H7 (cell line): ENCODE data around the gene PKP1. TPM values are rescaled to one million over a fixed set of nuclear protein-coding genes. Genes with fewer than 3 reads are reported as not detected.

ENCODE experiments used
- DNase-seq: peaks from one replicate; pipeline ENCODE4 v3.0.0; 2012
- H3K27me3 ChIP-seq: 2 replicates; pipeline ENCODE4 v1.6.0; 2011; ENCODE audit warnings: mild to moderate bottlenecking, low read length; ENCODE audit not compliant: control insufficient read depth, insufficient read depth
- H3K36me3 ChIP-seq: replicated peaks from 2 replicates; pipeline ENCODE4 v1.5.1; 2011; ENCODE audit warnings: low read length; ENCODE audit not compliant: control insufficient read depth, insufficient read depth
- H3K4me3 ChIP-seq: 2 replicates; pipeline ENCODE4 v1.5.1; 2011; ENCODE audit warnings: low read depth, mild to moderate bottlenecking, control low read depth, low read length, moderate library complexity; ENCODE audit not compliant: insufficient read depth
- total RNA-seq: library from RNA; depleted of rRNA; stranded (reverse); fragments of >200 nt; shearing (Covaris generic); gene quantifications from 2 replicates; pipeline ENCODE4 v1.2.3, GENCODE V29; 2014

Gene PKP1
- total RNA-seq, 1 experiment from 2014 or later, result not detected

DNA sequence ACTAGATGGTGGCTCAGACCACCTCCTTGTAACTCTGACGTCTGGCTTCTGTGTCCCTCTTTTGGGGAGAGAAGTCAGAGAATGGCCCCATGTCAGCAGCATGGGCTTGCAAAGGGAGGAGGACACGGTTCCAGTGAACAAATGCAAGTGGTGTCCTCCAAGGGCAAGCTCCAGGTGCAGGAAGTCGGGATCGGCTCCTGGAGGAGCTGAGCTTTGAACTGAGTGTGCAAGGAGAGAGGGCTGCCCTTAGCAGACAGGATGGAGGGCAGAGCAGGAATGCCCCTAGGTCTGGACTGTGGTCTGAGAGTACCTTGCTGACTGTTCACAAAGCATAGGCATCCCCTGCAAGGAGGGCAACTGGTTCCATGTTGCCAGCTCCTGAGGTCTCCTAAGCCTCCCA is 17.3 kb downstream of the PKP1 start:
- H3K4me3 ChIP-seq, result no peak overlapping the region
- no peaks in the 10 kb centered on the region; the same call in 1 of the 2 replicates for H3K27me3 ChIP-seq
- no peak for DNase-seq
- no peaks in the 10 kb centered on the region for H3K36me3 ChIP-seq

- no peak overlapping the region for H3K4me3 ChIP-seq
- DNase-seq, result peak; percentile 67
- H3K36me3 ChIP-seq, result no peaks in the 10 kb centered on the region
- H3K27me3 ChIP-seq, result no peaks in the 10 kb centered on the region; the same call in 1 of the 2 replicates
These were observed 19.2 kb downstream of the PKP1 start for GRCh38 chr1:201302163-201303152.

DNA sequence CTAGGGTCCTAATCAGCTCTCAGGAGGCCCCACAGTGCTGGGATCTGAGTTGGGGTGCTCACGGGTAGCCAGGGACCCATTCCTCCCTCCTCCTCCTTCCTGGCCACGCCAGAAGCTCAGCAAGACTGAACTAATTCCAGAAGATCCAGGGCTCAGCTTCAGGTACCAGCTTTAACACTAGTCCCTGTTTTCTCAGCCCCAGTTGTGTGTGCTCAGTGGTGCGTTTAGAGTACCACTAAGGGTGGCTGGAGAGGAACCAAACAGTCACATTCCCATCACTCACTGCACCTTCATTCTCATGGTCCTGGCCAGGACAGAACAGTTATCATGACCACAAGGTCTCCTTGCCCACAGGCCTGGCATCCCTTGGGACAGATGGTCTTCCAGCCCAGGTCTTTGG is 20.8 kb downstream of the PKP1 start:
- Histone ChIP-seq H3K4me3 (no peak overlapping the region), H3K36me3 (no peaks in the 10 kb centered on the region), H3K27me3 (peaks cover 3% of the 10 kb centered on the region)
- no peak for DNase-seq

DNA sequence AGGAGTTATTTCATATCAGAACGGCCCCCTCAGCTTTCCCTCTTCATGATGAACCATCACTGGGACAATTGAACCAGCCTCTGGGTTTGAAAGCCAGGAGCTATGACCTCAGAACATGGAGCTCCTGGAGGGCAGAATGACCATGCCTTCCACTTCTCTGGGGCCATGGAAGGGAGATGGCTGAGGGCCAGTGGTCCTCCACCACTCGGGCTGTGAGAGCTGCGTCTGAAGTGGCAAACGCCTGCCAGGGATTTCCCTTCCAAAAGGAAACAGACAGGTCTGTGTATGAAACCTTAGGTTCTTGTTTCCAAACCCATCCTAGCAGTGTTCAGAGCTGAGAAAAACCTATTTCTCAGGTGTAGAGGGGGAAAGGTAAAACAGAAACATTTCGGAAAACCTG is 22.5 kb downstream of the PKP1 start:
- Histone ChIP-seq H3K27me3 (peaks cover 7% of the 10 kb centered on the region), H3K4me3 (no peak overlapping the region), H3K36me3 (no peaks in the 10 kb centered on the region)
- no peak for DNase-seq

DNA sequence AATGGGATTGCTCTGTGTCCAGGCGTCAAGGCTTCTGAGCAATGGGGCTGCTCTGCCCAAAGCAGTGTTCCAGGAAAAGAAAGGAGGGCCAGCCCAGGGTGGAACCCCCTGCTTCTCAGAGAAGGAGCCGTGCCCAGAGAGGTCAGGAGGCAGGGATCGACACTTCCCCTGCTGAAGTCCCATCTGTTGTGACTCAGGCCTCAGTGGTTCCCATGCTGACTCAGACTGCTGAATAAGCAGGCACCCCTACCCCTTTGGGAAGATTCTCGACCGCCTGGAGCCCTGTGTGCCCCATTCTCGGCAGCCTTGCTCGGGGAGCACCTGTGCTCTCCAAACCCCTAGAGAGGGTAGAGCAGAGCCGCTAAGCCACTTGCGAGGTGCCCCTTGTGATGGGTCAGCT is 23.9 kb downstream of the PKP1 start:
- DNase-seq, result no peak
- no peaks in the 10 kb centered on the region for H3K36me3 ChIP-seq
- H3K27me3 ChIP-seq, result peaks cover 7% of the 10 kb centered on the region
- no peak overlapping the region for H3K4me3 ChIP-seq

DNA sequence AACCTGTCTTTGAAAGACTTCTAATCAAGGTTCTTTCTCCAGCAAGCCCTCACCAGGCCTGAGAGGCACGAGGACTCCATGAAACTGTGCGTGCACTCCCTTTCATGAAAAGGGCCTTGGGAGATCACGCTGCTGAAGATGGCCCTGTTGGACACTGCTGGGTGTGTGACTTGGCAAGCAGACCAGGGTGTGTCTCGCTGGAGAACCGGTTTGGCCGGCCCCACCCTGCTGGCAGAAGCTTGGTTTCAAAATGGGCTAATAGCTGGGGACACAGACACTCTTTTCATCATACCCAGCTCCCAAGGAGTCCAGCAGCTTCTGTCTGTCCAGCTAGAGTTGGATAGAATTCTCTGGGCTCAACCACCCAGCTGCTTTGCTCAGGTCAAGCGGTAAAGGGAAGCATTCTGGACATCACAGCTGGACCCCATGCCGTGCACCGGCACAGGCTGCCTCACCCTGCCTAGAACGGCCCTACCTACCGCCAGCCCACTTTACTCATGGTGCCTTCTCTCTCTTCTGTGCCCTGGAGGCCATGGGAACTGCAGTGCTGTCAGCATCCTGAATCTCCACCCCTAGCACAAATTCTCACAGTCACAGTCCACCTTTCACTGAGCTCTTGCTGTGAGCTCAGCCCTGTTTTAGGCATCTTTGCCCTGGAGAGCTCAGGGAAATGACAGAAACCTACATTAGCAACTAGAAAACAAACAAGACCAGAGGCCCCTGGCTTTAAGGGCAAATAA is 24.6 kb downstream of the PKP1 start:
- peaks cover 7% of the 10 kb centered on the region for H3K27me3 ChIP-seq
- DNase-seq, result no peak
- H3K4me3 ChIP-seq, result no peak overlapping the region
- H3K36me3 ChIP-seq, result no peaks in the 10 kb centered on the region

DNA sequence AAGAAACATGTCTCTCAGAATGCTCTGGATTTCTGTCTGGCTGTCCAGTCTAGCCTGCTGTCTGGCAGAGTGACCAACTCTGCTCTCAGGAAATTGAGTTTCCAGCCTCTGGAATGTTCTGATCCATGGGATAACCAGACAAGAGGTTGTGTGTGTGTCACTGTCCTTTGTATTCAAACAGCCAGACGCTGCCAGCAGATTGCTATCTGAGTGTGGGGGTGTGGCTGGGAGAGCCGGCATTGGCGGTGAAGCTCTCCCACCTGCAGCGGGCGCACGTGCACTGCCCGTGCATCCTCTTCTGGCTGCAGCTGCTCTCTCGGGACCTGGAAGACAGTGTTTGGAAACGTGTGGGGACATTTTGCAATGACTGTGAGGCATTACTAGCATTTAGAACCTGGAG is 26.1 kb downstream of the PKP1 start:
- H3K36me3 ChIP-seq, result no peaks in the 10 kb centered on the region
- peak; percentile 93 for DNase-seq
- no peak overlapping the region for H3K4me3 ChIP-seq
- H3K27me3 ChIP-seq, result peaks cover 7% of the 10 kb centered on the region

DNA sequence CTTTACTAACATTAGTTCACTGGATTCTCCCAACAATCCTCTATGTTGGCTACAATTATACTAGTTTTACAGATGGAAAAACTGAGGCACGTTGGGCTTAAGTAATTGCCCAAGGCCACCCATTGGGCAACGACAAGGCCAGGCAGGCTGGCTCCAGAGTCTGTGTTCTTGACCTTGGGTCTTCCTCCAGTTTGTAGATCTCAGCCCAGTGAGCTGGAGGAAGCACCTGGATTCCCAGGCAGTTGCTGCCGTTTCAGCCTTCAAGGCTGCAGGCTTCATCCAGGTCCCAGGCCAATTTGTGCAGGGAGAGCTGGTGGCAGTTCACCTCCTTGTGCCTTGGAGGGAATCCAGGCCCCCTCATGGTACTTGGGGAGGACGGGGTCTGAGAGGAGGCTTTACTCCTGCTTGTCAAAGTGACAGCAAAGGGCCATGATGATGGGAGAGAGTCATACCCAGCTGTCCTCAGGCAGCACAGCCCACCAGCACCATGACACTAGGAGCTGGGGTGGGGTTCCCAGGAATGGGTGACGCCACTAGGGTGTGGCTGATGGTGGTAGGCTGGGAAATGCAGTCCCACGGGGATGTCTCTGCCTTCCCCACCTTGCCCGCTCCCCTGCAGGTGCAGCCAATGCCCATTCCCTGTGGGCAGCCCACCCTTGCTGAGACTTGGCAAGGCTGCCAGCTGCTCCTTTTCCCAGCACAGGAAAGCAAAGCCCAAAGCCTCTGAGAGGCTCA is 27.1 kb downstream of the PKP1 start:
- no peak for DNase-seq
- H3K27me3 ChIP-seq, result peaks cover 7% of the 10 kb centered on the region
- no peaks in the 10 kb centered on the region for H3K36me3 ChIP-seq
- H3K4me3 ChIP-seq, result no peak overlapping the region

DNA sequence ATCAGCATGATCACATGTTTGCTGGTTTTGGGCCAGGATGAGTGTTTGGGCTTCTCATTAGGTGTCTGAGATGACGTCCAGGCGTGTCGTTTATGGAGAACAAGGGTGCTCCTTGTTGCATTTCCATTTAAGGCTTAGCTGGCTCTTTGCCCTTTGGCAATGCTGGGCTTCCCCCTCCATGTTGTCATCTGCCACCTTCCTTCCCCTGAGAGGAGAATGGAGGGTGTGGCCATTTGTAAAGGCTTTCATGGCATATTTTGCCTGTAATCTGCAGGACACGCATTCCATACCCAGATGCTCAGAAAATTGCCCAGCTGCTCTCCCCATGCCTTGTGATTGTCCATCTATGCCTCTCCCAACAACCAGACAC is 27.7 kb downstream of the PKP1 start:
- H3K36me3 ChIP-seq, result no peaks in the 10 kb centered on the region

DNA sequence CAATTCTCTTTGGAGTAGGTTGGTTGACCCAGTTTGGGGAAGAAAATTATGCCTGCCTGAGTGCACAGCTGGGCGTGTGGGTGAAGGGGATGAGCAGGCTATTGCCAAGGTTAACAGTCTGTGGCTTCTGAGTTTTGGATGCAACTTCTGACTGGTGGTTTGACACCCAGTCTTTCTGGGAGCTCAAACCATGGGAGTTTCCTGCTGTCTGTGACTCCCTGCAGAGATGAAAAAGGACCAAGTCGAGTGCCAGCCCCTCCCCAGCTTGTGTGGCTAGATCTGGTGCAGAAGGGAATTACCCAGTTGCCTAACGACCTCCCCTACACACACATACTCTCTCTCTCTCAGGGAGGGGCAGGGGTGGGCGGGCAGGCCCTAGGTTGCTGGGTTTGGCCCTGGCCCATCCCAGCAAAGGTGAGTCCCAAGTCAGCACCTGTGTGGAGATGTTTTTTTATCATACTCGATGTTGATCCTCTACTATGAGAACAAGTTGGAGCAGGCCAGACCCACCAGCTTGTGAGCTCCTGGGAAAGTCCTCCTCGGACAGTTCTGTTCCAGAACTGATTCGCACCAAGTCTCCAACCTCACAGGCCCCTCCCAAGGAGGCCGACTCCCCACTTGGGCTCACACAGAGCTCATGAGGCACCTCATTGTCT is 28.2 kb downstream of the PKP1 start:
- DNase-seq, result no peak
- Histone ChIP-seq H3K36me3 (no peaks in the 10 kb centered on the region), H3K27me3 (peaks cover 7% of the 10 kb centered on the region), H3K4me3 (no peak overlapping the region)

More for the DNA sequence above, 27.7 kb downstream of the PKP1 start:
- Histone ChIP-seq H3K4me3 (no peak overlapping the region), H3K27me3 (peaks cover 7% of the 10 kb centered on the region)
- no peak for DNase-seq

- no peak for DNase-seq
- H3K36me3 ChIP-seq, result no peaks in the 10 kb centered on the region
These were observed 29.0 kb downstream of the PKP1 start for GRCh38 chr1:201312298-201312697.

GRCh38 chr1:201313086-201313485 is 29.8 kb downstream of the PKP1 start:
- H3K27me3 ChIP-seq, result peaks cover 7% of the 10 kb centered on the region
- H3K4me3 ChIP-seq, result no peak overlapping the region
- no peak for DNase-seq
- H3K36me3 ChIP-seq, result no peaks in the 10 kb centered on the region

More at GRCh38 chr1:201312298-201312697, 29.0 kb downstream of the PKP1 start:
- peaks cover 7% of the 10 kb centered on the region for H3K27me3 ChIP-seq
- no peak overlapping the region for H3K4me3 ChIP-seq

- H3K4me3 ChIP-seq, result no peak overlapping the region
- H3K36me3 ChIP-seq, result no peaks in the 10 kb centered on the region
- no peak for DNase-seq
- H3K27me3 ChIP-seq, result no peaks in the 10 kb centered on the region; the same call in 1 of the 2 replicates
These were observed 33.2 kb downstream of the PKP1 start for GRCh38 chr1:201316556-201316955.

GRCh38 chr1:201317551-201317950 is 34.2 kb downstream of the PKP1 start:
- Histone ChIP-seq H3K36me3 (no peaks in the 10 kb centered on the region), H3K4me3 (no peak overlapping the region), H3K27me3 (no peaks in the 10 kb centered on the region; the same call in 1 of the 2 replicates)
- no peak for DNase-seq
